Prostate gland (tissue), 2 donors: ENCODE data around the gene PLCB1. TPM values are rescaled to one million over a fixed set of nuclear protein-coding genes. Genes with fewer than 3 reads are reported as not detected.

Experiments
- DNase-seq: peaks from one replicate; pipeline ENCODE4 v3.0.0-alpha.2; 2019; ENCODE audit warnings: low spot score
- H3K27ac ChIP-seq, 2 donors: fragments of 200-600 bp; sonication (generic); 2 replicates each; pipeline ENCODE4 v1.5.1; 2017 to 2019
- H3K27me3 ChIP-seq: fragments of 200-600 bp; sonication (generic); replicated peaks from 2 replicates; pipeline ENCODE4 v1.5.1; 2019; ENCODE audit not compliant: insufficient read depth
- H3K36me3 ChIP-seq, 2 donors: fragments of 200-600 bp; sonication (generic); 1 replicate in 1 of 2; 2 replicates in 1 of 2; pipeline versions ENCODE4 v1.5.1 to v1.8.1; 2017 to 2019
- H3K4me1 ChIP-seq: fragments of 200-600 bp; sonication (generic); replicated peaks from 2 replicates; pipeline ENCODE4 v1.5.1; 2019
- H3K4me3 ChIP-seq, 2 donors: fragments of 200-600 bp; sonication (generic); 2 replicates each; pipeline ENCODE4 v1.5.1; 2017 to 2019
- H3K9me3 ChIP-seq: fragments of 200-600 bp; sonication (generic); 2 replicates; pipeline ENCODE4 v1.5.1; 2017
- POLR2A ChIP-seq: fragments of 450-650 bp; IDR thresholded peaks from one replicate; pipeline ENCODE4 v1.6.1; 2016; ENCODE audit warnings: antibody characterized with exemption, mild to moderate bottlenecking
- POLR2AphosphoS5 ChIP-seq: sonication (generic); formaldehyde crosslinking; IDR thresholded peaks from one replicate; pipeline ENCODE4 v1.6.1; 2017; ENCODE audit warnings: antibody characterized with exemption
- WGBS: methylation state at CpG from one replicate; pipeline ENCODE4 v1.1.5; 2018; 5-methylcytosine and 5-hydroxymethylcytosine counted together
- intact Hi-C: fragments of 100-400 bp; cut with DNase I; formaldehyde crosslinking; loops from one replicate; pipeline ENCODE4 v1.14.2; 2022
- total RNA-seq, 2 donors: library from RNA; depleted of rRNA; stranded (reverse); fragments of >200 nt; gene quantifications; one replicate each; pipeline ENCODE4 v1.1.0, GENCODE V29; 2016
- TF ChIP-seq, protein P1 (sequence below), 4 experiments: fragments of 200-600 bp in 2 of 4; fragments of 450-650 bp in 2 of 4; sonication (generic) in 2 of 4; IDR thresholded peaks; 1 replicate in 3 of 4; 2 replicates in 1 of 4; pipeline ENCODE4 v1.5.1; 2016 to 2019; ENCODE audit warnings: antibody characterized with exemption in 4 of 4, mild to moderate bottlenecking in 2 of 4, moderate library complexity in 2 of 4

The PLCB1 gene
- total RNA-seq, 2 donors from 2014 or later = 24.3 to 26.3 TPM

DNA sequence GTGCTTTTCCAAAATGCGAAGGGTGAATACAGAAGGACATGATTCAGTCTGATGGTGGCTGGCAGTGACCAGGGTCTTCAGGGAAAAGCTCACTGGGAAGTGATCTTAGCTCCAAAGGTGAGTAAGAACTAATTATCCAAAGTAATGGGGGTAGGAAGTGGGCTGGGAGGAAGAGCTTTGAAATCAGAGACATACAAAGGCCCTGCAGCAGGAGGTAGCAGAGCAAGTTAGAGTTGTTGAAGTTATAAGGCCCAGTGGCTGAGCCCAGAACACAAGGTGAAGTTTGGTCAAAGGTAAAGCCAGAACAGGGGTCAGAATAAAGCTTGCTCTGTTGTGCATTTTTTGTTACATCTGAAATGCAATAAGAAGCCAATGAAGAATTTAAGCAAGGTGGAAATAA, 81.2 kb downstream of the PLCB1 start:
- no peak for TF ChIP-seq POLR2A
- no peak for TF ChIP-seq POLR2AphosphoS5
- TF ChIP-seq, protein P1, sequence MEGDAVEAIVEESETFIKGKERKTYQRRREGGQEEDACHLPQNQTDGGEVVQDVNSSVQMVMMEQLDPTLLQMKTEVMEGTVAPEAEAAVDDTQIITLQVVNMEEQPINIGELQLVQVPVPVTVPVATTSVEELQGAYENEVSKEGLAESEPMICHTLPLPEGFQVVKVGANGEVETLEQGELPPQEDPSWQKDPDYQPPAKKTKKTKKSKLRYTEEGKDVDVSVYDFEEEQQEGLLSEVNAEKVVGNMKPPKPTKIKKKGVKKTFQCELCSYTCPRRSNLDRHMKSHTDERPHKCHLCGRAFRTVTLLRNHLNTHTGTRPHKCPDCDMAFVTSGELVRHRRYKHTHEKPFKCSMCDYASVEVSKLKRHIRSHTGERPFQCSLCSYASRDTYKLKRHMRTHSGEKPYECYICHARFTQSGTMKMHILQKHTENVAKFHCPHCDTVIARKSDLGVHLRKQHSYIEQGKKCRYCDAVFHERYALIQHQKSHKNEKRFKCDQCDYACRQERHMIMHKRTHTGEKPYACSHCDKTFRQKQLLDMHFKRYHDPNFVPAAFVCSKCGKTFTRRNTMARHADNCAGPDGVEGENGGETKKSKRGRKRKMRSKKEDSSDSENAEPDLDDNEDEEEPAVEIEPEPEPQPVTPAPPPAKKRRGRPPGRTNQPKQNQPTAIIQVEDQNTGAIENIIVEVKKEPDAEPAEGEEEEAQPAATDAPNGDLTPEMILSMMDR (IDR thresholded peaks at IDR 0.05) = no peak
- DNase-seq = no peak
- intact Hi-C loops = no loop called here
- H3K27ac ChIP-seq = no peak overlapping the region
- no peaks in the 10 kb centered on the region for H3K36me3 ChIP-seq
- H3K4me3 ChIP-seq = no peak overlapping the region
- WGBS = 98% methylated on average over 1 of the region's 1 CpG
- no peaks in the 10 kb centered on the region for H3K27me3 ChIP-seq
- no peaks in the 10 kb centered on the region for H3K9me3 ChIP-seq
- no peaks in the 10 kb centered on the region for H3K4me1 ChIP-seq

DNA sequence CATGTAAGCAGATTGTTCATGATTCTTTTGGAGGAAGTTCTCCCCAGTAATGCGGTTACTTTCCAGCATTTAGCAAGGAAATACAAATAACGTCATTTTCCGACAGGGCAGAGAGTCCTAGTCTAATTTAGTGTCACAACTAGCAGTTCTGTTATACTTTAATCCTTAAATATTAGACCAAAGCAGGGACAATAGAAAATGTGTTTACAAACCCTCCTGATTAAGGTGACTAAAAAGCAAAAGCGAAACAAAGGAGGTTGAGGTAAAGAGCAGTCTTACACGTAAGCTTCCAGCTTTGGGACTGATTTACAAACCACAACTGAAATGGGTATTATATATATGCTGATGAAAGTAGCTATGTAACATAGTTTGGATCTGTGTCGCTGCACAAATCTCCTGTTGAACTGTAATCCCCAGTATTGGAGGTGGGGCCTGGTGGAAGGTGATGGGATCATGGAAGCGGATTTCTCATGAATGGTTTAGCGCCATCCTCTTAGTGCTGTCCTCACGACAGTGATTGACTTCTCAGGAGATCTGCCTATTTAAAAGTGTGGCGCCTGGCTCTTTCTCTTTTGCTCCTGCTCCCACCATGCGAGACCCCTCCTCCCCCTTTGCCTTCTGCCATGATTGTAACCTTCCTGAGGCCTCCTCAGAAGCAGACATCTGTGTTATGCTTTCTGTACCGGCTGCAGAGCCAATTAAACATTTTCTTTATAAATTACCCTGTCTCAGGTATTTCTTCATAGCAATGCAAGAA, 81.9 kb downstream of the PLCB1 start:
- no peak for TF ChIP-seq POLR2A
- TF ChIP-seq POLR2AphosphoS5 = no peak
- TF ChIP-seq, protein P1 (IDR thresholded peaks at IDR 0.05) = no peak
- DNase-seq = no peak
- Histone ChIP-seq H3K27me3 (no peaks in the 10 kb centered on the region), H3K4me3 (no peak overlapping the region), H3K4me1 (no peaks in the 10 kb centered on the region), H3K36me3 (no peaks in the 10 kb centered on the region), H3K9me3 (no peaks in the 10 kb centered on the region), H3K27ac (no peak overlapping the region)
- intact Hi-C loops = no loop called here
- WGBS = 80% methylated on average over 12 of the region's 12 CpGs

DNA sequence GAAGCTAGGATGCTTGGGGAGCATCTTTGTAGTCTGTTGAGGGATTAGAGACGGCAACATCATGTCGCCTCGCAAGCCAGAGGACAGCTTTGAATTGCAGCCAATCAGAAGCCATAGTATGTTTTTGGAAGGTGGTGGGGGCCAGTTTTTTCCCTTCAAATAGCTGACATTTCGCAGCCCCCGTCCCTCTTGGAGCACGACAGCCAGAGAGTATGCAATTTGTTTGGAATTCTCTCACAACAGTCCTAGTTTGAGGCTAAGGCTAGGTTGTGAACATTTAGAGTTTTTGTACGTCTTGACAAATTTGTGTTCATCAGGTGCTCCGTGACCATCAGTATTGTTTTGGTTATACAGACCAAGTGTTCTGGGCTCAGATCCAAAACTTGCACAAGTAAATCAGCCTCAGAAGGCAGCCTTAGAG, 83.3 kb downstream of the PLCB1 start:
- WGBS = 47% methylated on average over 8 of the region's 8 CpGs
- no peaks in the 10 kb centered on the region for H3K9me3 ChIP-seq
- intact Hi-C loops = loop anchor here (5.0 kb wide), 1 partner anchor 83 kb away; the partner anchor contains the start of gene PLCB1
- no peak overlapping the region for H3K27ac ChIP-seq
- H3K27me3 ChIP-seq = no peaks in the 10 kb centered on the region
- H3K4me1 ChIP-seq = no peaks in the 10 kb centered on the region
- no peak overlapping the region for H3K4me3 ChIP-seq
- TF ChIP-seq POLR2AphosphoS5 (no peak), POLR2A (no peak)
- no peaks in the 10 kb centered on the region for H3K36me3 ChIP-seq
- peak; percentile 20 for DNase-seq

DNA sequence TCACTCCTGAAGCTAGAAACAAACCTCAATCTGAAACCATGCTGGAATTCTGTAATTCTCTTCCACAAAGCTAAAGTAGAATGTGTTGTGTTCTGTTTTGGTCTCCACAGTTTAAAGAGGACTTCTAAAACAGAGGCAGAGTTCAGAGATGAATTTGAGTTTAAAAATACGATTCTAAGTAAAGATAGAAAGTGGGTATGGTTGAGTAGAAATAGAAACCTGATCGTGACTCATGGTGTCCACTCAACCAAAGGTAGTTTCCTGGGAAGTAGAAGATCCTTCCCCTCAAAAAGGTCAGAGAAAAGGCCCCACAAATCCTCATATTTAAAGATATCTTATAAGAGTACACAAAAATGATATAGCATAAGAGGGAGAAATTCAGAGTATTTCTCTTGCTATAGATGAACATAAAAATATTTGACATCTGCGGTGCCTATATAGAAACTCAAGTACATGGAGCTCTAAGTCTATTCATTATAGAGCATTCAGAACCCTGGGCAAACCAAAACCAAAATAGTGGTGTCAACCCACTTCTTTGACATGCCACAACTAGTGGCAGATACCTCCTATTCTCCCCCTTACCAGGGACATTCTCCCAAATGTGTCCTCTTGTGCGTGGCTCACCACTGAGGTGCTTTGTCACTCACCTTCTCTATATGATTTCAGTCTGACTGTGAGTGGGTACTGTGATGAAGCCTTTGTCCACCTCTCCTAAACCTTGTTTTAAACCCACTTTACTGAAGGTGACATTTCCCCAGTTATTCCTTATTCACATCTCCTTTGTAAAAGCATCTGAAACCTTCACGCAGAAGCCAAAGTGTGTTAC, 84.5 kb downstream of the PLCB1 start:
- DNase-seq = no peak
- TF ChIP-seq POLR2A (no peak), POLR2AphosphoS5 (no peak)
- TF ChIP-seq, protein P1 (IDR thresholded peaks at IDR 0.05) = no peak
- no peak overlapping the region for H3K27ac ChIP-seq
- intact Hi-C loops = loop anchor here (5.0 kb wide), 1 partner anchor 84 kb away; the partner anchor contains the start of gene PLCB1
- H3K4me1 ChIP-seq = no peaks in the 10 kb centered on the region
- H3K9me3 ChIP-seq = no peaks in the 10 kb centered on the region
- H3K27me3 ChIP-seq = no peaks in the 10 kb centered on the region
- H3K36me3 ChIP-seq = no peaks in the 10 kb centered on the region
- WGBS = 90% methylated on average over 5 of the region's 5 CpGs
- no peak overlapping the region for H3K4me3 ChIP-seq

DNA sequence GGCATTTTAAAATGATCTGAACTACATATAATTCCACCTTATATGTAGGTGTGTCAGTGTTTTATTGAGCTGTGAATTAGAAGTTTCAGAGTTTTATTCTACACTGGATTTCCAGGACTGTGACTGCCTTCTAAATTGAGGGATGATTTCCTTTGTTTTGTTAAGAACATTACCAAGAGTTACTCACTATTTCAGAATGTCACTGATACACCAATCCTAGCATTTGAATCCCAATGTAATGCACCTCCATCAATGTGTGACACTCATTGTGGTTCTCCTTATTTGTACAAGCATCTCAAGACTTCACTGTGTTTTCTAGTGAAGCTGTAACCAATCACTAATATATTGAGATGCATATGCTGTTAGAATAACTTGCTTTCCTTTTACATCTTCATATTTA, 86.8 kb downstream of the PLCB1 start:
- Histone ChIP-seq H3K27me3 (no peaks in the 10 kb centered on the region), H3K36me3 (no peaks in the 10 kb centered on the region), H3K4me1 (no peaks in the 10 kb centered on the region), H3K4me3 (no peak overlapping the region), H3K9me3 (no peaks in the 10 kb centered on the region), H3K27ac (no peak overlapping the region)
- TF ChIP-seq POLR2A = no peak
- no peak for TF ChIP-seq POLR2AphosphoS5
- TF ChIP-seq, protein P1 (IDR thresholded peaks at IDR 0.05) = no peak
- no peak for DNase-seq
- intact Hi-C loops = loop anchor here (5.0 kb wide), 1 partner anchor 87 kb away; the partner anchor contains the start of gene PLCB1
